Heart left ventricle (tissue), 16 donors: Measurements from ENCODE around the gene PCDHAC1. TPM values are rescaled to one million over a fixed set of nuclear protein-coding genes. Genes with fewer than 3 reads are reported as not detected.
A peak's percentile ranks its signal among the peaks of the same experiment; 100 is the strongest.

Experiments
- ATAC-seq, 4 donors: fragments of 200-7000 bp; cut with Tn5 transposase; one replicate each; pipeline ENCODE4 v1.9.1; 2020 to 2022; ENCODE audit warnings: moderate library complexity in 4 of 4, mild to moderate bottlenecking in 3 of 4, moderate number of reproducible peaks in 1 of 4
- DNase-seq, 5 donors: peaks; one replicate each; pipeline ENCODE4 v3.0.0-alpha.2; 2020
- H3K27ac ChIP-seq, 12 donors: fragments of 200-600 bp; sonication (generic) in 4 of 12; one replicate each; pipeline versions ENCODE4 v1.5.0 to v1.8.0; 2016 to 2022; ENCODE audit warnings: mild to moderate bottlenecking in 2 of 12
- H3K27me3 ChIP-seq, 9 donors: fragments of 200-600 bp; sonication (generic) in 2 of 9; one replicate each; pipeline versions ENCODE4 v1.5.1 to v1.8.0; 2016 to 2022; ENCODE audit warnings: mild to moderate bottlenecking in 3 of 9
- H3K36me3 ChIP-seq, 9 donors: fragments of 200-600 bp; sonication (generic) in 2 of 9; one replicate each; pipeline versions ENCODE4 v1.5.0 to v1.8.0; 2018 to 2022; ENCODE audit warnings: mild to moderate bottlenecking in 2 of 9
- H3K4me1 ChIP-seq, 12 donors: fragments of 200-600 bp; sonication (generic) in 4 of 12; one replicate each; pipeline versions ENCODE4 v1.5.0 to v1.8.0; 2016 to 2022; ENCODE audit warnings: mild to moderate bottlenecking in 3 of 12
- H3K4me3 ChIP-seq, 12 donors: fragments of 200-600 bp; sonication (generic) in 4 of 12; one replicate each; pipeline versions ENCODE4 v1.5.0 to v1.8.0; 2017 to 2022; ENCODE audit warnings: mild to moderate bottlenecking in 9 of 12, moderate library complexity in 4 of 12
- H3K9me3 ChIP-seq, 12 donors: fragments of 200-600 bp; sonication (generic) in 4 of 12; one replicate each; pipeline versions ENCODE4 v1.5.0 to v1.8.0; 2016 to 2022; ENCODE audit warnings: mild to moderate bottlenecking in 1 of 12
- POLR2A ChIP-seq, 2 donors: fragments of 450-650 bp; IDR thresholded peaks; one replicate each; pipeline ENCODE4 v1.6.1; 2017; ENCODE audit warnings: antibody characterized with exemption in 2 of 2, mild to moderate bottlenecking in 2 of 2, moderate library complexity in 2 of 2
- WGBS, 4 donors: extraction: QIAGEN DNeasy Blood & Tissue Kit in 2 of 4; methylation state at CpG; one replicate each; pipeline versions ENCODE4 v1.1.5 to v1.1.7; 2013 to 2018; 5-methylcytosine and 5-hydroxymethylcytosine counted together
- intact Hi-C, 10 donors: fragments of 100-400 bp; cut with DNase I; formaldehyde crosslinking; loops; one replicate each; pipeline versions ENCODE4 v1.11.1 to v1.14.2; 2022
- polyA plus RNA-seq, 2 donors: library from polyadenylated mRNA; stranded (reverse); fragments of 200-250 nt; gene quantifications; one replicate each; pipeline ENCODE4 v1.2.3, GENCODE V29; 2013
- total RNA-seq, 9 donors: library from RNA; depleted of rRNA in 2 of 9; stranded (reverse); fragments of >200 nt in 2 of 9; fragmentation: NEBNext Ultra II Directional in 3 of 9; extraction: Animal tissue kit (Norgen Biotek cat#: 25700) in 3 of 9; gene quantifications; one replicate each; pipeline versions ENCODE4 v1.1.0 to v1.2.4, GENCODE V29; 2016 to 2023
- TF ChIP-seq, protein P1 (sequence below), 12 donors: fragments of 200-600 bp; sonication (generic) in 4 of 12; IDR thresholded peaks; one replicate each; pipeline versions ENCODE4 v1.5.0 to v1.8.0; 2018 to 2022; ENCODE audit warnings: antibody characterized with exemption in 12 of 12, mild to moderate bottlenecking in 5 of 12
- donor health status: ischemic (EF 13 %, LVEDD 7.1; RV severe dilation, severe dysfunction).
- donor health status: healthy with polysubstance abuse.
- donor health status: DM: no; HTN: yes; CAD: no.
- donor health status: DM: no; HTN: no; CAD: no.
- donor health status: ischemic (EF 25% LVEDD 6.9; RV normal size, moderate dysfunction).
- donor health status: ischemic (EF 25% LVEDD 5.7; RV mildly dilated, moderate dysfunction).
- donor health status: healthy.
- donor health status: DM: yes; HTN: yes; CAD: no.
- donor health status: ischemic (EF 35%, LVEDD 5.7; RV mildly dilated, moderate dysfunction).
- donor health status: nonischemic (EF 11% LVEDD 7.7; RV severe dilation, severe dysfunction).
- donor health status: DM: yes; HTN: yes; CAD: no.
- donor health status: PGD.
- donor health status: ischemic (EF 29% LVEDD 5.4; RV normal size, mild dysfunction).
- donor health status: nonischemic (EF 23%, LVEDD 6.1; RV moderate dilation, normal function).

The PCDHAC1 gene
- total and polyA plus RNA-seq, 11 donors: 0.08 to 0.88 (median 0.14) TPM; not detected in 5

DNA sequence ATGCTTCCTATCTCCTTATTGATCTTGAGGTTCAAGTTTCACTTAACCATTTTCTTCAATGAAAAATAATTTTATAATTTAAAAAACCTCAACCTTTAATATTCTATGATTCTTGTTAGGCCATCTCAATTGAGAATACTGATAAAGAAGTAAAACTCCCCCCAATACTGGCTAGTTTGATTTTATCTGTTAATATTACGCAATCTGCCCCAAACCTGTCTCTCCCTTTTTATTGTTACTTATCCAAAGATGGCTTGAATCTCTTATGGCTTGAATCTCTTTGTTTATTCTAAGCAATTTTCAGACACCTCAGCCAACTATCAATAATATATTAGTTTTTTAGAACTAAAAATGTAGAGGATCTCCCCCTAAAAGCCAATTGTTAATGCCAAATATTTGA lies 36.1 kb downstream of the PCDHAC1 start:
- ATAC-seq (no peak), DNase-seq (no peak)
- 88 to 93% (median 91%) methylated on average over 1 of the region's 1 CpG for WGBS, 4 donors
- TF ChIP-seq, protein P1, sequence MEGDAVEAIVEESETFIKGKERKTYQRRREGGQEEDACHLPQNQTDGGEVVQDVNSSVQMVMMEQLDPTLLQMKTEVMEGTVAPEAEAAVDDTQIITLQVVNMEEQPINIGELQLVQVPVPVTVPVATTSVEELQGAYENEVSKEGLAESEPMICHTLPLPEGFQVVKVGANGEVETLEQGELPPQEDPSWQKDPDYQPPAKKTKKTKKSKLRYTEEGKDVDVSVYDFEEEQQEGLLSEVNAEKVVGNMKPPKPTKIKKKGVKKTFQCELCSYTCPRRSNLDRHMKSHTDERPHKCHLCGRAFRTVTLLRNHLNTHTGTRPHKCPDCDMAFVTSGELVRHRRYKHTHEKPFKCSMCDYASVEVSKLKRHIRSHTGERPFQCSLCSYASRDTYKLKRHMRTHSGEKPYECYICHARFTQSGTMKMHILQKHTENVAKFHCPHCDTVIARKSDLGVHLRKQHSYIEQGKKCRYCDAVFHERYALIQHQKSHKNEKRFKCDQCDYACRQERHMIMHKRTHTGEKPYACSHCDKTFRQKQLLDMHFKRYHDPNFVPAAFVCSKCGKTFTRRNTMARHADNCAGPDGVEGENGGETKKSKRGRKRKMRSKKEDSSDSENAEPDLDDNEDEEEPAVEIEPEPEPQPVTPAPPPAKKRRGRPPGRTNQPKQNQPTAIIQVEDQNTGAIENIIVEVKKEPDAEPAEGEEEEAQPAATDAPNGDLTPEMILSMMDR (IDR thresholded peaks at IDR 0.05): no peak
- no peak for TF ChIP-seq POLR2A (IDR thresholded peaks at IDR 0.05)
- Histone ChIP-seq H3K4me3 (no peak overlapping the region), H3K36me3 (no peaks in the 10 kb centered on the region), H3K9me3 (no peaks in the 10 kb centered on the region), H3K27me3 (peaks cover 0 to 47% (median 11%) of the 10 kb centered on the region in 9 donors), H3K27ac (no peak overlapping the region), H3K4me1 (peaks cover 0 to 16% (median 6%) of the 10 kb centered on the region in 12 donors)
- intact Hi-C loops: no loop called here

- H3K27ac ChIP-seq: no peak overlapping the region
- DNase-seq (no peak), ATAC-seq (no peak)
- H3K4me1 ChIP-seq: peaks cover 0 to 17% (median 6%) of the 10 kb centered on the region in 12 donors
- TF ChIP-seq, protein P1 (IDR thresholded peaks at IDR 0.05): no peak
- no peak for TF ChIP-seq POLR2A (IDR thresholded peaks at IDR 0.05)
- WGBS, 4 donors: 40 to 48% (median 45%) methylated on average over 3 of the region's 3 CpGs
- intact Hi-C loops: no loop called here
- no peaks in the 10 kb centered on the region for H3K9me3 ChIP-seq
- no peaks in the 10 kb centered on the region for H3K36me3 ChIP-seq
- H3K27me3 ChIP-seq: peaks cover 0 to 62% (median 23%) of the 10 kb centered on the region in 9 donors
- H3K4me3 ChIP-seq: no peak overlapping the region
These were observed 38.3 kb downstream of the PCDHAC1 start for GRCh38 chr5:140964356-140964755.

DNA sequence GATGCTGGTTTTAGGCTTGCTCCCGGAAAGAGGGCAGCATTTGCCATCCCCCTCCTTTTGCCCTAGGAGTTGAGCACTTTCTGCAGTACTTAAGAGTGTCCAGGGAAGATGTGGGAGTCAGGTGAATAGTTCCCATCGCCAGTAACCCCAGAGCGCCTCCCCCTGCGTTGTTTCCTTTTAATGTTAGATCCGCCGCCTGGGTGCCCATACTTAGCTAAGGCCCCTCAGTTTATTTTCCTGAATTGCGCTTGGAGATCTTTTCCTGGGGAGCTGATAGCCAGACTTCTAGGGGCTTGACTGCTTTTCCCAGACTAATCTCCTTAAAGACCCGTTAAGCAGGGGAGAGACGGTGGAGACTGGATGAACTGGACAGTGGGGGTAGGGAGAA lies 39.8 kb downstream of the PCDHAC1 start:
- Histone ChIP-seq H3K9me3 (no peaks in the 10 kb centered on the region), H3K4me3 (peak overlapping the region; percentile 17 to 67 (median 56)), H3K4me1 (peaks cover 0 to 17% (median 6%) of the 10 kb centered on the region in 12 donors), H3K27ac (peak overlapping the region in 2 of 12 donors; percentile 40 to 62), H3K36me3 (no peaks in the 10 kb centered on the region), H3K27me3 (peaks cover 0 to 62% (median 23%) of the 10 kb centered on the region in 9 donors)
- intact Hi-C loops: no loop called here
- 2 to 3% (median 3%) methylated on average over 9 of the region's 9 CpGs for WGBS, 4 donors
- TF ChIP-seq, protein P1 (IDR thresholded peaks at IDR 0.05): no peak
- no peak for TF ChIP-seq POLR2A (IDR thresholded peaks at IDR 0.05)
- ATAC-seq (no peak), DNase-seq (no peak)

- intact Hi-C loops: no loop called here
- TF ChIP-seq, protein P1 (IDR thresholded peaks at IDR 0.05): no peak
- no peak for TF ChIP-seq POLR2A (IDR thresholded peaks at IDR 0.05)
- Histone ChIP-seq H3K4me3 (peak within 1 kb of the TSS; percentile 17 to 67 (median 56)), H3K9me3 (no peaks in the 10 kb centered on the region), H3K36me3 (no peaks in the 10 kb centered on the region), H3K27ac (peak within 1 kb of the TSS in 2 of 12 donors; percentile 40 to 62), H3K27me3 (peaks cover 0 to 62% (median 23%) of the 10 kb centered on the region in 9 donors), H3K4me1 (peaks cover 0 to 17% (median 6%) of the 10 kb centered on the region in 12 donors)
- ATAC-seq (peak in 3 of 4 donors; percentile 76 to 85 (median 79)), DNase-seq (peak; percentile 23 to 55 (median 39))
- WGBS, 4 donors: 1 to 4% (median 2%) methylated on average over 40 to 80 of the region's 80 CpGs
These were observed 40.5 kb downstream of the PCDHAC1 start, which contains the start of gene PCDHAC2 for GRCh38 chr5:140966293-140967225. PCDHAC2 (plus strand) TSS chr5:140966476; CDS start chr5:140966767, 291 bp downstream.
